WI38 (cell line): ENCODE measurements around the gene XIRP1.
"Not testable (repeated sequence)": the region's sequence is repeated elsewhere in the genome, so short reads cannot be mapped to it uniquely, and the experiment has no call there.

ENCODE experiments used
- H3K4me3 ChIP-seq: 2 replicates; pipeline ENCODE4 v1.5.1; 2011; ENCODE audit warnings: low read depth, mild to moderate bottlenecking, control low read depth, low read length
- CTCF ChIP-seq: IDR thresholded peaks from 2 replicates; pipeline ENCODE4 v1.5.1; 2012; ENCODE audit warnings: low read depth, mild to moderate bottlenecking, control low read depth, low read length

Gene XIRP1

DNA sequence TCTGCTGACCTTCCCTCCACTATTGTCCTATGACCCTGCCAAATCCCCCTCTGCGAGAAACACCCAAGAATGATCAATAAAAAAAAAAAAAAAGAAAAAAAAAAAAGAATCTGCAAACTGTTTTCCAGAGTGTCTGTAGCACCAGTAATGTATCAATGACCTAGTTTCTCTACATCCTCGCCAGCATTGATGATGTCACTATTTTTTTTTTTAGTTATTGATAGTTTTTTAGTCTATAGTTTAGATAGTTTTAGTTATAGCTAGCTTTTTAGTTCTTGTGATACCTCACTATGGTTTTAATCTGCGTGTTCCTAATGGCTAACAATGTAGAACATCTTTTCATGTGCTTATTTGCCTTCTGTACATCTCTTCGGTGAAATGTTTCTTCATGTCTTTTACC, 36.1 kb upstream of the XIRP1 start:
- H3K4me3 ChIP-seq = no peak overlapping the region
- TF ChIP-seq CTCF = no peak

DNA sequence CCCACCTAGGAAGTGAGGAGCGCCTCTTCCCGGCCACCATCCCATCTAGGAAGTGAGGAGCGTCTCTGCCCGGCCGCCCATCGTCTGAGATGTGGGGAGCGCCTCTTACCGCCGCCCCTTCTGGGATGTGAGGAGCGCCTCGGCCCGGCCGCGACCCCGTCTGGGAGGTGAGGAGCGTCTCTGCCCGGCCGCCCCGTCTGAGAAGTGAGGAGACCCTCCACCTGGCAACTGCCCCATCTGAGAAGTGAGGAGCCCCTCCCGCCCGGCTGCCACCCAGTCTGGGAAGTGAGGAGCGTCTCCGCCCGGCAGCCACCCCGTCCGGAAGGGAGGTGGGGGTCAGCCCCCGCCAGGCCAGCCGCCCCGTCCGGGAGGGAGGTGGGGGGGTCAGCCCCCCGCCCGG, 35.2 kb upstream of the XIRP1 start:
- not testable (repeated sequence) for H3K4me3 ChIP-seq

- no peak for TF ChIP-seq CTCF
- H3K4me3 ChIP-seq = no peak overlapping the region
Observed at GRCh38 chr3:39226106-39226741, 33.8 kb upstream of the XIRP1 start.

DNA sequence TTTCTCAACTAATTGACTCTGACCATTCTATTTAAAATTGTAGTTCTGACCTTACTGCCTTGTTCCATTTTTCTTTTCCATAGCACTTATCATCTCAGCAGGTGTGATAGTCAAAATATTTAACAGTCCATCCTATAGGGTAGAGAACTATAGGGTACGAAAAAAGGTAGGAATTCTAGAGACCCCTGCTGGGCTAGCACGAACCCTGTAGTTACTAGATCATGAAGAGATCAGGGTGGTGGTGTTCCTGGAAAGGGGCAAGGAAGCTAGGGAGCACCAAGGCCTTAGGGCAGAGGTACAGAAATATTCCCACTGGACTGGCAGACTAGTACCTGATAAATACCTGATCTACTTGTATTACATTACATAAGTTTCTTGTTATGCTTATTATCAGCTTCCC, 31.9 kb upstream of the XIRP1 start:
- no peak for TF ChIP-seq CTCF

GRCh38 chr3:39222939-39223338, 30.5 kb upstream of the XIRP1 start:
- TF ChIP-seq CTCF = no peak

More for the DNA sequence above, 31.9 kb upstream of the XIRP1 start:
- H3K4me3 ChIP-seq = no peak overlapping the region

GRCh38 chr3:39222462-39222861, 30.1 kb upstream of the XIRP1 start:
- no peak overlapping the region for H3K4me3 ChIP-seq
- no peak for TF ChIP-seq CTCF

More at GRCh38 chr3:39222939-39223338, 30.5 kb upstream of the XIRP1 start:
- no peak overlapping the region for H3K4me3 ChIP-seq

- no peak overlapping the region for H3K4me3 ChIP-seq
- TF ChIP-seq CTCF = no peak
Observed at GRCh38 chr3:39221141-39221530, 28.7 kb upstream of the XIRP1 start.

- TF ChIP-seq CTCF = no peak
Observed at GRCh38 chr3:39220407-39221140, 28.2 kb upstream of the XIRP1 start.

More at GRCh38 chr3:39220407-39221140, 28.2 kb upstream of the XIRP1 start:
- no peak overlapping the region for H3K4me3 ChIP-seq
